ENCODE results near the gene PLLP. TPM values are rescaled to one million over a fixed set of nuclear protein-coding genes. Genes with fewer than 3 reads are reported as not detected.

The PLLP gene
- total and polyA plus RNA-seq, 7 experiments from 2014 or later: 0.36 to 26.0 (median 8.0) TPM

GRCh38 chr16:57310801-57311200 is 26.3 kb upstream of the PLLP start:
- no peak for DNase-seq
- POLR2A ChIA-PET: no interaction called here
- no peak for ATAC-seq
- H3K4me3 Mint-ChIP-seq: no peak overlapping the region
- no peak overlapping the region for H3K27ac Mint-ChIP-seq
- Histone ChIP-seq H3K27me3 (ENCODE audit: control insufficient read depth in 2 of 2, insufficient read depth in 2 of 2, low read length in 2 of 2) (no peaks in the 10 kb centered on the region), H3K4me1 (ENCODE audit: control insufficient read depth in 2 of 2, insufficient read depth in 2 of 2, low read length in 2 of 2) (peaks cover 0 to 8% of the 10 kb centered on the region in 2 donors), H3K36me3 (ENCODE audit: control insufficient read depth in 2 of 3, insufficient read depth in 3 of 3, low read length in 3 of 3) (no peaks in the 10 kb centered on the region), H3K4me3 (ENCODE audit: low read length) (no peak overlapping the region), H3K27ac (ENCODE audit: low read depth, low read length) (no peak overlapping the region), H3K9me3 (ENCODE audit: control insufficient read depth in 2 of 3, low read length in 3 of 3) (no peaks in the 10 kb centered on the region)
- peaks cover 17 to 25% (median 20%) of the 10 kb centered on the region in 7 donors for H3K4me1 Mint-ChIP-seq
- H3K9me3 Mint-ChIP-seq: no peaks in the 10 kb centered on the region
- H3K36me3 Mint-ChIP-seq: no peaks in the 10 kb centered on the region
- CTCF ChIA-PET: interaction anchor here (1.0 kb wide), 1 partner anchor 10 kb away, joined by 4 read pairs; no protein-coding TSS in a partner anchor
- H3K27me3 Mint-ChIP-seq: peaks cover 0 to 15% (median 0%) of the 10 kb centered on the region in 5 donors
- intact Hi-C loops (cut with micrococcal nuclease): no loop called here

GRCh38 chr16:57308041-57308440 is 23.6 kb upstream of the PLLP start:
- H3K9me3 Mint-ChIP-seq: no peaks in the 10 kb centered on the region
- intact Hi-C loops (cut with micrococcal nuclease): loop anchor here in 1 of 2 donors (10.0 kb wide), 1 partner anchor 697 kb away; the partner anchor contains the start of genes USB1 and ZNF319
- Histone ChIP-seq H3K27ac (ENCODE audit: low read depth, low read length) (no peak overlapping the region), H3K4me1 (ENCODE audit: control insufficient read depth in 2 of 2, insufficient read depth in 2 of 2, low read length in 2 of 2) (peaks cover 4 to 6% of the 10 kb centered on the region in 2 donors), H3K9me3 (ENCODE audit: control insufficient read depth in 2 of 3, low read length in 3 of 3) (no peaks in the 10 kb centered on the region), H3K4me3 (ENCODE audit: low read length) (no peak overlapping the region), H3K27me3 (ENCODE audit: control insufficient read depth in 2 of 2, insufficient read depth in 2 of 2, low read length in 2 of 2) (no peaks in the 10 kb centered on the region), H3K36me3 (ENCODE audit: control insufficient read depth in 2 of 3, insufficient read depth in 3 of 3, low read length in 3 of 3) (no peaks in the 10 kb centered on the region)
- peaks cover 0 to 15% (median 0%) of the 10 kb centered on the region in 5 donors for H3K27me3 Mint-ChIP-seq
- H3K36me3 Mint-ChIP-seq: no peaks in the 10 kb centered on the region
- ChIA-PET CTCF (interaction anchor here (0.9 kb wide), 1 partner anchor 156 kb away, joined by 3 read pairs; no protein-coding TSS in a partner anchor), POLR2A (no interaction called here)
- H3K4me3 Mint-ChIP-seq: no peak overlapping the region
- H3K27ac Mint-ChIP-seq: peak overlapping the region in 1 of 9 donors; percentile 7
- DNase-seq (no peak), ATAC-seq (no peak)
- H3K4me1 Mint-ChIP-seq: peaks cover 0 to 12% (median under 1%) of the 10 kb centered on the region in 7 donors

- H3K27ac Mint-ChIP-seq: no peak overlapping the region
- intact Hi-C loops (cut with micrococcal nuclease): loop anchor here in 1 of 2 donors (10.0 kb wide), 1 partner anchor 697 kb away; the partner anchor contains the start of genes USB1 and ZNF319
Measured at GRCh38 chr16:57307365-57307764, 22.9 kb upstream of the PLLP start.

GRCh38 chr16:57306676-57307341 is 22.3 kb upstream of the PLLP start:
- no peak for ATAC-seq
- Histone ChIP-seq H3K36me3 (ENCODE audit: control insufficient read depth in 2 of 3, insufficient read depth in 3 of 3, low read length in 3 of 3) (no peaks in the 10 kb centered on the region), H3K9me3 (ENCODE audit: control insufficient read depth in 2 of 3, low read length in 3 of 3) (no peaks in the 10 kb centered on the region), H3K27ac (ENCODE audit: low read depth, low read length) (no peak overlapping the region), H3K4me1 (ENCODE audit: control insufficient read depth in 2 of 2, insufficient read depth in 2 of 2, low read length in 2 of 2) (peaks cover 4 to 6% of the 10 kb centered on the region in 2 donors), H3K4me3 (ENCODE audit: low read length) (no peak overlapping the region), H3K27me3 (ENCODE audit: control insufficient read depth in 2 of 2, insufficient read depth in 2 of 2, low read length in 2 of 2) (no peaks in the 10 kb centered on the region)
- Mint-ChIP-seq H3K4me3 (no peak overlapping the region), H3K27me3 (peaks cover 0 to 10% (median 0%) of the 10 kb centered on the region in 5 donors), H3K9me3 (no peaks in the 10 kb centered on the region), H3K36me3 (no peaks in the 10 kb centered on the region), H3K27ac (no peak overlapping the region), H3K4me1 (peaks cover 0 to 15% (median 4%) of the 10 kb centered on the region in 7 donors)
- no peak for DNase-seq
- ChIA-PET CTCF (interaction anchor here (7.8 kb wide), 1 partner anchor 111 kb away, joined by 83 read pairs; no protein-coding TSS in a partner anchor), POLR2A (no interaction called here)
- intact Hi-C loops (cut with micrococcal nuclease): loop anchor here in 1 of 2 donors (10.0 kb wide), 1 partner anchor 698 kb away; the partner anchor contains the start of genes USB1 and ZNF319

More at GRCh38 chr16:57307365-57307764, 22.9 kb upstream of the PLLP start:
- no peaks in the 10 kb centered on the region for H3K9me3 ChIP-seq (ENCODE audit: control insufficient read depth in 2 of 3, low read length in 3 of 3)
- H3K4me3 Mint-ChIP-seq: no peak overlapping the region
- no peak overlapping the region for H3K27ac ChIP-seq (ENCODE audit: low read depth, low read length)
- H3K27me3 ChIP-seq (ENCODE audit: control insufficient read depth in 2 of 2, insufficient read depth in 2 of 2, low read length in 2 of 2): no peaks in the 10 kb centered on the region
- H3K9me3 Mint-ChIP-seq: no peaks in the 10 kb centered on the region
- POLR2A ChIA-PET: no interaction called here
- peaks cover 4 to 6% of the 10 kb centered on the region in 2 donors for H3K4me1 ChIP-seq (ENCODE audit: control insufficient read depth in 2 of 2, insufficient read depth in 2 of 2, low read length in 2 of 2)
- H3K36me3 Mint-ChIP-seq: no peaks in the 10 kb centered on the region
- no peak overlapping the region for H3K4me3 ChIP-seq (ENCODE audit: low read length)
- no peaks in the 10 kb centered on the region for H3K36me3 ChIP-seq (ENCODE audit: control insufficient read depth in 2 of 3, insufficient read depth in 3 of 3, low read length in 3 of 3)
- peaks cover 0 to 15% (median 4%) of the 10 kb centered on the region in 7 donors for H3K4me1 Mint-ChIP-seq
- ATAC-seq: no peak
- H3K27me3 Mint-ChIP-seq: peaks cover 0 to 15% (median 0%) of the 10 kb centered on the region in 5 donors
- CTCF ChIA-PET: no interaction called here
- no peak for DNase-seq

- Mint-ChIP-seq H3K4me3 (no peak overlapping the region), H3K4me1 (peaks cover 0 to 15% (median 4%) of the 10 kb centered on the region in 7 donors)
Measured at GRCh38 chr16:57305159-57305811, 20.8 kb upstream of the PLLP start.

GRCh38 chr16:57304169-57305061 is 19.9 kb upstream of the PLLP start:
- Histone ChIP-seq H3K9me3 (ENCODE audit: control insufficient read depth in 2 of 3, low read length in 3 of 3) (no peaks in the 10 kb centered on the region), H3K27me3 (ENCODE audit: control insufficient read depth in 2 of 2, insufficient read depth in 2 of 2, low read length in 2 of 2) (no peaks in the 10 kb centered on the region), H3K36me3 (ENCODE audit: control insufficient read depth in 2 of 3, insufficient read depth in 3 of 3, low read length in 3 of 3) (no peaks in the 10 kb centered on the region), H3K4me1 (ENCODE audit: control insufficient read depth in 2 of 2, insufficient read depth in 2 of 2, low read length in 2 of 2) (peaks cover 12 to 14% of the 10 kb centered on the region in 2 donors), H3K4me3 (ENCODE audit: low read length) (no peak overlapping the region), H3K27ac (ENCODE audit: low read depth, low read length) (no peak overlapping the region)
- ChIA-PET CTCF (interaction anchor here (0.7 to 7.8 kb wide), 2 partner anchors 114 to 186 kb away, joined by 4 to 83 read pairs; no protein-coding TSS in a partner anchor), POLR2A (interaction anchor here (1.7 kb wide), 1 partner anchor 12 kb away, joined by 5 read pairs; no protein-coding TSS in a partner anchor)
- H3K27me3 Mint-ChIP-seq: peaks cover 0 to 10% (median 0%) of the 10 kb centered on the region in 5 donors
- intact Hi-C loops (cut with micrococcal nuclease): loop anchor here in 1 of 2 donors (5.0 to 10.0 kb wide), 3 partner anchors 233 to 823 kb away; partner anchors contain the start of genes CCDC102A, CFAP20, USB1 and ZNF319
- DNase-seq (no peak), ATAC-seq (no peak)
- peaks cover 0 to 13% (median 4%) of the 10 kb centered on the region in 7 donors for H3K4me1 Mint-ChIP-seq
- no peaks in the 10 kb centered on the region for H3K36me3 Mint-ChIP-seq
- H3K4me3 Mint-ChIP-seq: no peak overlapping the region
- no peaks in the 10 kb centered on the region for H3K9me3 Mint-ChIP-seq
- no peak overlapping the region for H3K27ac Mint-ChIP-seq

More at GRCh38 chr16:57305159-57305811, 20.8 kb upstream of the PLLP start:
- H3K9me3 Mint-ChIP-seq: no peaks in the 10 kb centered on the region
- ChIA-PET CTCF (interaction anchor here (0.7 to 7.8 kb wide), 2 partner anchors 113 to 185 kb away, joined by 4 to 83 read pairs; no protein-coding TSS in a partner anchor), POLR2A (interaction anchor here (1.7 kb wide), 1 partner anchor 11 kb away, joined by 5 read pairs; no protein-coding TSS in a partner anchor)
- ATAC-seq: no peak
- H3K36me3 ChIP-seq (ENCODE audit: control insufficient read depth in 2 of 3, insufficient read depth in 3 of 3, low read length in 3 of 3): no peaks in the 10 kb centered on the region
- no peak for DNase-seq
- no peak overlapping the region for H3K4me3 ChIP-seq (ENCODE audit: low read length)
- H3K27me3 ChIP-seq (ENCODE audit: control insufficient read depth in 2 of 2, insufficient read depth in 2 of 2, low read length in 2 of 2): no peaks in the 10 kb centered on the region
- intact Hi-C loops (cut with micrococcal nuclease): loop anchor here in 1 of 2 donors (10.0 kb wide), 1 partner anchor 700 kb away; the partner anchor contains the start of genes USB1 and ZNF319
- H3K27ac Mint-ChIP-seq: no peak overlapping the region
- H3K36me3 Mint-ChIP-seq: no peaks in the 10 kb centered on the region
- H3K27me3 Mint-ChIP-seq: peaks cover 0 to 10% (median 0%) of the 10 kb centered on the region in 5 donors
- no peaks in the 10 kb centered on the region for H3K9me3 ChIP-seq (ENCODE audit: control insufficient read depth in 2 of 3, low read length in 3 of 3)
- peaks cover 10 to 11% of the 10 kb centered on the region in 2 donors for H3K4me1 ChIP-seq (ENCODE audit: control insufficient read depth in 2 of 2, insufficient read depth in 2 of 2, low read length in 2 of 2)
- no peak overlapping the region for H3K27ac ChIP-seq (ENCODE audit: low read depth, low read length)
